ENCODE results near the gene ELMO1.

The ELMO1 gene

GRCh38 chr7:37259319-37259821 lies 189.3 kb downstream of the ELMO1 start:
- Histone ChIP-seq H3K4me3 (no peak overlapping the region), H3K27ac (no peak overlapping the region), H3K4me1 (no peaks in the 10 kb centered on the region), H3K36me3 (no peaks in the 10 kb centered on the region), H3K27me3 (no peaks in the 10 kb centered on the region), H3K9me3 (no peaks in the 10 kb centered on the region)
- DNase-seq, result no peak
- no peak for TF ChIP-seq CTCF (IDR thresholded peaks at IDR 0.05)
- intact Hi-C loops (cut with DNase I; ENCODE audit: low total_unique reads), result no loop called here

- no peak for TF ChIP-seq CTCF (IDR thresholded peaks at IDR 0.05)
- H3K4me1 ChIP-seq, result no peaks in the 10 kb centered on the region
- no peaks in the 10 kb centered on the region for H3K36me3 ChIP-seq
- no peak overlapping the region for H3K27ac ChIP-seq
- DNase-seq, result no peak
- H3K27me3 ChIP-seq, result no peaks in the 10 kb centered on the region
- no peak overlapping the region for H3K4me3 ChIP-seq
- intact Hi-C loops (cut with DNase I; ENCODE audit: low total_unique reads), result no loop called here
- no peaks in the 10 kb centered on the region for H3K9me3 ChIP-seq
These were observed 192.0 kb downstream of the ELMO1 start for GRCh38 chr7:37256631-37257030.

GRCh38 chr7:37255327-37255944 lies 193.2 kb downstream of the ELMO1 start:
- H3K27ac ChIP-seq, result no peak overlapping the region

GRCh38 chr7:37251222-37251621 lies 197.4 kb downstream of the ELMO1 start:
- intact Hi-C loops (cut with DNase I; ENCODE audit: low total_unique reads), result no loop called here
- H3K27ac ChIP-seq, result no peak overlapping the region
- DNase-seq, result no peak
- H3K4me3 ChIP-seq, result no peak overlapping the region
- no peaks in the 10 kb centered on the region for H3K27me3 ChIP-seq
- H3K9me3 ChIP-seq, result no peaks in the 10 kb centered on the region
- H3K36me3 ChIP-seq, result no peaks in the 10 kb centered on the region
- H3K4me1 ChIP-seq, result no peaks in the 10 kb centered on the region
- TF ChIP-seq CTCF (IDR thresholded peaks at IDR 0.05), result no peak

More at GRCh38 chr7:37255327-37255944, 193.2 kb downstream of the ELMO1 start:
- Histone ChIP-seq H3K36me3 (no peaks in the 10 kb centered on the region), H3K27me3 (no peaks in the 10 kb centered on the region), H3K9me3 (no peaks in the 10 kb centered on the region), H3K4me3 (no peak overlapping the region), H3K4me1 (no peaks in the 10 kb centered on the region)
- intact Hi-C loops (cut with DNase I; ENCODE audit: low total_unique reads), result no loop called here
- no peak for DNase-seq
- TF ChIP-seq CTCF (IDR thresholded peaks at IDR 0.05), result no peak

- H3K27me3 ChIP-seq, result no peaks in the 10 kb centered on the region
- TF ChIP-seq CTCF (IDR thresholded peaks at IDR 0.05), result no peak
These were observed 199.4 kb downstream of the ELMO1 start for GRCh38 chr7:37249240-37249639.

More at GRCh38 chr7:37249240-37249639, 199.4 kb downstream of the ELMO1 start:
- intact Hi-C loops (cut with DNase I; ENCODE audit: low total_unique reads), result no loop called here
- Histone ChIP-seq H3K27ac (no peak overlapping the region), H3K9me3 (no peaks in the 10 kb centered on the region), H3K4me1 (no peaks in the 10 kb centered on the region), H3K4me3 (no peak overlapping the region), H3K36me3 (no peaks in the 10 kb centered on the region)
- DNase-seq, result no peak

Measured in tibial artery (tissue), 4 donors.